ENCODE results near the gene PSME4.

PSME4 gene

GRCh38 chr2:53911434-53912189 is 59.2 kb downstream of the PSME4 start:
- no peak for TF ChIP-seq CTCF (IDR thresholded peaks at IDR 0.05)
- H3K9me3 ChIP-seq = no peaks in the 10 kb centered on the region
- peaks cover 0 to 6% of the 10 kb centered on the region in 2 experiments for H3K4me1 ChIP-seq (ENCODE audit: control insufficient read depth in 1 of 2, insufficient read depth in 1 of 2, low read depth in 1 of 2, low read length in 1 of 2)
- no peak overlapping the region for H3K27ac ChIP-seq
- no peaks in the 10 kb centered on the region for H3K27me3 ChIP-seq
- H3K4me3 ChIP-seq (ENCODE audit: low read depth in 1 of 2, low read length in 1 of 2) = no peak overlapping the region
- peaks cover 39% of the 10 kb centered on the region for H3K36me3 ChIP-seq

GRCh38 chr2:53907582-53907981 is 63.2 kb downstream of the PSME4 start:
- peaks cover 70% of the 10 kb centered on the region for H3K36me3 ChIP-seq
- TF ChIP-seq CTCF (IDR thresholded peaks at IDR 0.05) = no peak

GRCh38 chr2:53905396-53905795 is 65.4 kb downstream of the PSME4 start:
- Histone ChIP-seq H3K4me3 (ENCODE audit: low read depth in 1 of 2, low read length in 1 of 2) (no peak overlapping the region), H3K36me3 (peaks cover 90% of the 10 kb centered on the region)
- TF ChIP-seq CTCF (IDR thresholded peaks at IDR 0.05) = no peak

More at GRCh38 chr2:53907582-53907981, 63.2 kb downstream of the PSME4 start:
- Histone ChIP-seq H3K9me3 (no peaks in the 10 kb centered on the region), H3K27me3 (no peaks in the 10 kb centered on the region), H3K4me3 (ENCODE audit: low read depth in 1 of 2, low read length in 1 of 2) (no peak overlapping the region), H3K4me1 (ENCODE audit: control insufficient read depth in 1 of 2, insufficient read depth in 1 of 2, low read depth in 1 of 2, low read length in 1 of 2) (no peaks in the 10 kb centered on the region), H3K27ac (no peak overlapping the region)

DNA sequence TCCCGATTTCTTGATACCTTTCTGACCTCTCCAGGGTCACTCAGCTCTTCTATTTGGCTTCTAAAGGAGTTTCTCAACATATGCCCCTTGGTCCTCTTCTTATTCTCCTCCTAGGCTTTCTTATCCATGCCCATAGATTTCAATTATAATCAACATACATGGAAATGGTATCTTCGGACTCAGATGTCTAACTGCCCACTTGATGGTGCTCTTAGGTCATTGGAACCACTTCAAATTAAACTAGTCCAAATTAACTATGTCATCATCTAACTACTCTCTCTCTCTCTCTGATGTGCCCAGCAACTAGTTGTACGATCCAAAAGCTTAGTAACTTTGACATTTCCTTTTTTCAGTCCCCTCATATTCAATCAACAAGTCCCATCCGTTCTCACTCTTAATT is 67.8 kb downstream of the PSME4 start:
- TF ChIP-seq CTCF (IDR thresholded peaks at IDR 0.05) = no peak
- H3K4me3 ChIP-seq (ENCODE audit: low read depth in 1 of 2, low read length in 1 of 2) = no peak overlapping the region
- H3K36me3 ChIP-seq = peaks cover 96% of the 10 kb centered on the region
- no peak overlapping the region for H3K27ac ChIP-seq
- H3K4me1 ChIP-seq (ENCODE audit: control insufficient read depth in 1 of 2, insufficient read depth in 1 of 2, low read depth in 1 of 2, low read length in 1 of 2) = no peaks in the 10 kb centered on the region
- no peaks in the 10 kb centered on the region for H3K27me3 ChIP-seq
- H3K9me3 ChIP-seq = no peaks in the 10 kb centered on the region

More at GRCh38 chr2:53905396-53905795, 65.4 kb downstream of the PSME4 start:
- Histone ChIP-seq H3K27ac (no peak overlapping the region), H3K4me1 (ENCODE audit: control insufficient read depth in 1 of 2, insufficient read depth in 1 of 2, low read depth in 1 of 2, low read length in 1 of 2) (no peaks in the 10 kb centered on the region), H3K27me3 (no peaks in the 10 kb centered on the region), H3K9me3 (no peaks in the 10 kb centered on the region)

DNA sequence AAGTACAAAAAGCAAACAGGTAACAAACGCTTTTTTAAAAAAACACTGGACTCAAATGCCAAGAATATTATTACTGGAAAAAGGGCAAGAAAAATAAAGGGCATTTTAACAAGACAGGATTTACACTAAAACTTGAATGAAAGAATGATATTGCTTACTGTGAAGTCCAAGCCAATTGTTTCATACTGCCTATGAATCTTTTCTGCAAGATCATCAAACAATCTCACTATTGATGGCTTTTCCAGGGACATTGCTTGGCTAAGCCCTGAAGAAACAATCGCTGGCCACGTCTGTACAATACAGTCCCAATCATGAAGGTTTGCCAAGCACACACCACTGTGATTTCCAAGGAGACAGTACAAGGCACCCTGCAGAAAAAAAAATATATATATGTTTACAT is 69.6 kb downstream of the PSME4 start:
- Histone ChIP-seq H3K36me3 (peaks cover 96% of the 10 kb centered on the region), H3K27me3 (no peaks in the 10 kb centered on the region), H3K9me3 (no peaks in the 10 kb centered on the region), H3K4me3 (ENCODE audit: low read depth in 1 of 2, low read length in 1 of 2) (no peak overlapping the region), H3K4me1 (ENCODE audit: control insufficient read depth in 1 of 2, insufficient read depth in 1 of 2, low read depth in 1 of 2, low read length in 1 of 2) (no peaks in the 10 kb centered on the region), H3K27ac (no peak overlapping the region)
- TF ChIP-seq CTCF (IDR thresholded peaks at IDR 0.05) = no peak
